A549 (cell line): Measurements from ENCODE around the gene FAM89A.

Experiments
- ATOH8 ChIP-seq: fragments of 250-450 bp; sonication (Bioruptor Pico); IDR thresholded peaks from 2 replicates; pipeline ENCODE4 v1.5.0; 2020; ENCODE audit warnings: low read depth, mild to moderate bottlenecking, moderate library complexity
- CTCF ChIP-seq: fragments of >200 bp; sonication (Bioruptor Twin); formaldehyde crosslinking; IDR thresholded peaks from 3 replicates; pipeline ENCODE4 v1.5.1; 2016
- ESRRA ChIP-seq: fragments of 150-350 bp; IDR thresholded peaks from 2 replicates; pipeline ENCODE4 v1.6.1; 2014; ENCODE audit warnings: mild to moderate bottlenecking, low read length, borderline replicate concordance
- HOXA7 ChIP-seq: fragments of 250-450 bp; sonication (Bioruptor Pico); IDR thresholded peaks from 2 replicates; pipeline ENCODE4 v1.5.0; 2020; ENCODE audit warnings: mild to moderate bottlenecking, moderate library complexity
- JUN ChIP-seq, 2 experiments: fragments of >200 bp; sonication (Bioruptor Twin); formaldehyde crosslinking; IDR thresholded peaks; 2 replicates in 1 of 2; 3 replicates in 1 of 2; pipeline ENCODE4 v1.6.1; 2016 to 2017
- KDM1A ChIP-seq: fragments of 200-600 bp; sonication (generic); IDR thresholded peaks from 2 replicates; pipeline ENCODE4 v1.6.1; 2016; ENCODE audit warnings: low read depth, mild to moderate bottlenecking
- MAFK ChIP-seq: fragments of 450-650 bp; IDR thresholded peaks from 2 replicates; pipeline ENCODE4 v1.6.1; 2014; ENCODE audit not compliant: partially characterized antibody
- POLR2A ChIP-seq: IDR thresholded peaks from 2 replicates; pipeline ENCODE4 v1.6.1; 2012; ENCODE audit warnings: mild to moderate bottlenecking, low read length
- RAD21 ChIP-seq, 2 experiments: fragments of >200 bp in 1 of 2; sonication (Bioruptor Twin) in 1 of 2; formaldehyde crosslinking in 1 of 2; IDR thresholded peaks in 1 of 2; conservative IDR thresholded peaks in 1 of 2; 2 replicates in 1 of 2; 3 replicates in 1 of 2; pipeline ENCODE4 v1.6.1; 2012 to 2018; ENCODE audit warnings: inconsistent platforms in 1 of 2
- SREBF2 ChIP-seq: fragments of 450-650 bp; IDR thresholded peaks from 2 replicates; pipeline ENCODE4 v1.6.1; 2014; ENCODE audit warnings: mild to moderate bottlenecking, moderate library complexity

- TF ChIP-seq POLR2A (no peak), CTCF (no peak), SREBF2 (no peak), JUN (IDR thresholded peaks at IDR 0.05) (no peak), ATOH8 (CRISPR knock-in tag) (no peak), ESRRA (no peak), HOXA7 (CRISPR knock-in tag) (no peak), RAD21 (conservative IDR thresholded peaks at IDR 0.05 in 1 of 2, IDR thresholded peaks at IDR 0.05 in 1 of 2) (no peak), KDM1A (no peak), MAFK (no peak)
Measured at GRCh38 chr1:231039161-231040018, 664 bp downstream of the FAM89A start.
